ENCODE measurements around the gene ELN. TPM values are rescaled to one million over a fixed set of nuclear protein-coding genes. Genes with fewer than 3 reads are reported as not detected.
A peak's percentile ranks its signal among the peaks of the same experiment; 100 is the strongest.

The ELN gene
- total RNA-seq, 1 donor from 2014 or later: not detected

GRCh38 chr7:74093671-74094223 lies 65.8 kb downstream of the ELN start:
- no peak for DNase-seq (ENCODE audit: low read depth)
- Histone ChIP-seq H3K27me3 (ENCODE audit: control insufficient read depth, insufficient read depth, low read length) (no peaks in the 10 kb centered on the region), H3K36me3 (ENCODE audit: control insufficient read depth, insufficient read depth, low read length) (peaks cover 6% of the 10 kb centered on the region), H3K4me3 (ENCODE audit: low read depth, low read length) (no peak overlapping the region)
- no peak for TF ChIP-seq CTCF (IDR thresholded peaks at IDR 0.05; ENCODE audit: insufficient read depth, low read length, poor library complexity, severe bottlenecking)

GRCh38 chr7:74094224-74095101 lies 66.5 kb downstream of the ELN start:
- Histone ChIP-seq H3K4me3 (ENCODE audit: low read depth, low read length) (peak overlapping the region; percentile 0), H3K27me3 (ENCODE audit: control insufficient read depth, insufficient read depth, low read length) (no peaks in the 10 kb centered on the region), H3K36me3 (ENCODE audit: control insufficient read depth, insufficient read depth, low read length) (peaks cover 4% of the 10 kb centered on the region)
- DNase-seq (ENCODE audit: low read depth): peak; percentile 85
- no peak for TF ChIP-seq CTCF (IDR thresholded peaks at IDR 0.05; ENCODE audit: insufficient read depth, low read length, poor library complexity, severe bottlenecking)

GRCh38 chr7:74095135-74095534 lies 67.2 kb downstream of the ELN start:
- no peak for TF ChIP-seq CTCF (IDR thresholded peaks at IDR 0.05; ENCODE audit: insufficient read depth, low read length, poor library complexity, severe bottlenecking)
- Histone ChIP-seq H3K4me3 (ENCODE audit: low read depth, low read length) (no peak overlapping the region), H3K36me3 (ENCODE audit: control insufficient read depth, insufficient read depth, low read length) (peaks cover 4% of the 10 kb centered on the region), H3K27me3 (ENCODE audit: control insufficient read depth, insufficient read depth, low read length) (no peaks in the 10 kb centered on the region)
- DNase-seq (ENCODE audit: low read depth): no peak

- DNase-seq (ENCODE audit: low read depth): peak; percentile 75
- TF ChIP-seq CTCF (IDR thresholded peaks at IDR 0.05; ENCODE audit: insufficient read depth, low read length, poor library complexity, severe bottlenecking): no peak
- Histone ChIP-seq H3K4me3 (ENCODE audit: low read depth, low read length) (no peak overlapping the region), H3K36me3 (ENCODE audit: control insufficient read depth, insufficient read depth, low read length) (peaks cover 4% of the 10 kb centered on the region), H3K27me3 (ENCODE audit: control insufficient read depth, insufficient read depth, low read length) (no peaks in the 10 kb centered on the region)
These were observed 70.1 kb downstream of the ELN start for GRCh38 chr7:74097937-74098614.

GRCh38 chr7:74099031-74099430 lies 71.1 kb downstream of the ELN start:
- no peak overlapping the region for H3K4me3 ChIP-seq (ENCODE audit: low read depth, low read length)
- peaks cover 4% of the 10 kb centered on the region for H3K36me3 ChIP-seq (ENCODE audit: control insufficient read depth, insufficient read depth, low read length)
- no peak for TF ChIP-seq CTCF (IDR thresholded peaks at IDR 0.05; ENCODE audit: insufficient read depth, low read length, poor library complexity, severe bottlenecking)
- no peak for DNase-seq (ENCODE audit: low read depth)
- no peaks in the 10 kb centered on the region for H3K27me3 ChIP-seq (ENCODE audit: control insufficient read depth, insufficient read depth, low read length)

Data from kidney epithelial cell (primary cell).